GM21529 (cell line): ENCODE results near the gene CDX2.

Source experiments
- ATAC-seq: cut with Tn5 transposase; IDR thresholded peaks from one replicate; pipeline ENCODE4 v1.9.1; 2021; ENCODE audit not compliant: unreplicated experiment

CDX2 gene

DNA sequence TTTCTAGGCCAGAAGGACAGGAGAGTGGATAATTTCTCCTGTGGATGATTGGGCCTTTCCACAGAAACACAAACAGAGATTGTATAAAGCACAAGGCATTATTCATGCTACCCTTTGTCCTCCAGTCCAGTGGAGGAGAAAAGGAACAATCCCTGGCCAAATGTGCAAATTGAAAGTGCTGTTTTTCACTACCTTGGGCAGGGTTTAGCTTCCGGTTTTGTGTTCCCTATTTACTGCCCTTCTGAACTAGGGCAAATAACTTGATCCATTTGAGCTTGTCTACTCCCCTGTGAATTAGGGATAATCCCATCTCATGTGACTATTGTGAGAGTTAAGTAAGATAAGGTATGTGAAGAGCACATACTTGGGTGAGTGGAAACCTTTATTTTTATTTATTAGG is 36.0 kb downstream of the CDX2 start:
- ATAC-seq: no peak

DNA sequence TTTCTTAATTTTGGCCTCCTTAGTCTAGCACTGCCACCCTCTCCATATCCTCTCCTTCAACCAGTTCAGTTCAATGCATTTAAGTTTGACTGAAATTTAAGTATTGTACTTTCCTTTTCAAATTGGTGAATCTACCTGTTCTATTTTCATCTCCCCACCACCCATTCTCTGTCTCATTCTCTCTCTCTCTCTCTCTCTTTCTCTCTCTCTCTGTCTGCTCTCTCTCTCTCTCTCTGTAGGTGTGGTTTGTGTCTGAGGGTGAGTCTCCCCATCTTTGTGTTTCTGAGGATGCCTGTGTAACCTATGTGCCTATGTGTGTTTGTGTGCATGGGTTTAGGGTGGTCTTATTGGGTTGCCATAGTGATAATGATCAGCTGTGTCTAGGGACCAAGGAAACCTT is 39.2 kb downstream of the CDX2 start:
- ATAC-seq: no peak

DNA sequence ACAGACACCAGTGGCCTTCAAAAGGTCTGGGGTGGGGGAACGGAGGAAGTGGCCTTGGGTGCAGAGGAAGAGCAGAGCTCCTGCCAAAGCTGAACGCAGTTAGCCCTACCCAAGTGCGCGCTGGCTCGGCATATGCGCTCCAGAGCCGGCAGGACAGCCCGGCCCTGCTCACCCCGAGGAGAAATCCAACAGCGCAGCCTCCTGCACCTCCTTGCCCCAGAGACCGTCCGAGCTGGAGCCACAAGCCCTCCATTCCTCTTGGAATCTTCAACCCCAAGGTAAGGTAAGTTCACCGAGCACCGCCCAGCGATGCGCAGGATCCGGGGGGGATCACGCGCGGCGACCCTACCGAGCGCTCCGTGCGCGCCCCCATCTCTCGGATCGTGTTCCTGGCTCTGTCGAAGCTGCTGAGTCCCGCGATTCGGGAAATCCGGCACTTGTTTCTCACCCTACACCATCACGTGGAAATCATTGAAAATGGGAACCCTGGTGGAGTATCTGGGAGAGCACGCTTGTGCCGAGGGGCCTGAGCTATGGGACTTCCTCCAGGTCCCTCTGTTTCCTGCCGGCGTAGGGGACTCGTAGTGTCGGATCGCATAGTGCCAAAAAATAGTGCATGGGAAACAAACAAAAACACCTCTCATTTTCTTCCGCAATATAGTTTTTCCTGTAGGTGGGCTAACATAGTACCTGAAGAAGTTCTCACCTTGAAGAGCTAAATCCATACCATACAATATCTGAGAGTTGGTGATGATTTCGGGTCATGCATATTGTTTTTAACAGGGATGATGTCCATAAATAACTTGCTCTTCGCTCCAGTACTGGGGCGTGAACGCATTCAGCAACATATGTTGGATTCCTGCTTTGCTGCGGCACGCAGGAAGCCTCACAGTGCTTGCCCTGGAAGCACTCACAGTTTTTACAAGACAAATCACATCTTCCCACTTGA is 40.0 kb downstream of the CDX2 start:
- ATAC-seq: no peak

DNA sequence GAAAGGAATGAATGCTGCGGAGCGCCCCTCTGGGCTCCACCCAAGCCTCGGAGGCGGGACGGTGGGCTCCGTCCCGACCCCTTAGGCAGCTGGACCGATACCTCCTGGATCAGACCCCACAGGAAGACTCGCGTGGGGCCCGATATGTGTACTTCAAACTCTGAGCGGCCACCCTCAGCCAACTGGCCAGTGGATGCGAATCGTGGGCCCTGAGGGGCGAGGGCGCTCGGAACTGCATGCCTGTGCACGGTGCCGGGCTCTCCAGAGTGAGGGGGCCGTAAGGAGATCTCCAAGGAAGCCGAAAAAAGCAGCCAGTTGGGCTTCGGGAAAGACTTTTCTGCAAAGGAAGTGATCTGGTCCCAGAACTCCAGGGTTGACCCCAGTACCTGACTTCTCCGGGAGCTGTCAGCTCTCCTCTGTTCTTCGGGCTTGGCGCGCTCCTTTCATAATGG is 40.7 kb downstream of the CDX2 start:
- no peak for ATAC-seq

DNA sequence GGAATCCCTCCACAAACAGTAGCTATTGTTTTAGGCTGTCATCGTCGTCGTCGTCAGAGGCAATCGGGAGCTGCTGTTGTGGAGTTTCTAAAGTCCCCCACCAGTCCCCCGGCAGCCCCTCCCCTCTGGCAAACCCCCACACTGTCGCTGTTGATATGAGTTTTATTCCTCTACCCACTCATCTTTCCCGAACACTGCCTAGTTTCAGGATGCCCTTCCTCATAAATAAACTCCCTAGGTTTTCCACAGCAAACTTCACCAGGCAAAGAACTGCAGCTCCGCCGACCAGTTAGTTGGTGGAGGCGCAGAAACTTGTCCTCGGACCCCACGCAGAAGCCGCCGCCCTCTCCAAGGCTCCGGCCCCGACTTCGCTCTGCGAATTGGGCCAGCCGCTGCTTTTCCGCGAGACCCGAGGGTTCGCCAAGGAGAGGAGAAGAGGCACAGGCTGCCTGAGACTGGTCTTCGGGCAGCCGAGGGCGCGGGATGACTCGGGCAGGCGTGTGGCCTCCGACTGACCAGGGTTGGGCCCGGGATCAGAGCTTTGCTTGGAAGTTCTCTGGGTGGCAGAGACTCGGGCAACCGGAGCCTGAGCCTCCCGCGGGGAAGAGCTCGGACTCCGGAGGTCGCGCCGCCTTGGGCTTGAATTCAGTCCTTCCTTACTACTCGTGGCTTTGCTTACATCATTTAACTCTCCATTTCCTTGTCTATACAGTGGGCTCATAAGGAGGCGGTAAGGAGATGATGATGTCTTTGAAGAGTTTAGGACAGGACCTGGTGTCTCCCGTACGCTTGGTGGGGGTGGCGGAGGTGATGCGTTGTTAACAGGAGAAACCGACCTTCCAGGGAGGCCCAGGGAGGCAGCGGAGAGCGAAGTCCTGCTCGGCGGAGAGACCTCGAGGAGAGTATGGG is 41.4 kb downstream of the CDX2 start:
- no peak for ATAC-seq

DNA sequence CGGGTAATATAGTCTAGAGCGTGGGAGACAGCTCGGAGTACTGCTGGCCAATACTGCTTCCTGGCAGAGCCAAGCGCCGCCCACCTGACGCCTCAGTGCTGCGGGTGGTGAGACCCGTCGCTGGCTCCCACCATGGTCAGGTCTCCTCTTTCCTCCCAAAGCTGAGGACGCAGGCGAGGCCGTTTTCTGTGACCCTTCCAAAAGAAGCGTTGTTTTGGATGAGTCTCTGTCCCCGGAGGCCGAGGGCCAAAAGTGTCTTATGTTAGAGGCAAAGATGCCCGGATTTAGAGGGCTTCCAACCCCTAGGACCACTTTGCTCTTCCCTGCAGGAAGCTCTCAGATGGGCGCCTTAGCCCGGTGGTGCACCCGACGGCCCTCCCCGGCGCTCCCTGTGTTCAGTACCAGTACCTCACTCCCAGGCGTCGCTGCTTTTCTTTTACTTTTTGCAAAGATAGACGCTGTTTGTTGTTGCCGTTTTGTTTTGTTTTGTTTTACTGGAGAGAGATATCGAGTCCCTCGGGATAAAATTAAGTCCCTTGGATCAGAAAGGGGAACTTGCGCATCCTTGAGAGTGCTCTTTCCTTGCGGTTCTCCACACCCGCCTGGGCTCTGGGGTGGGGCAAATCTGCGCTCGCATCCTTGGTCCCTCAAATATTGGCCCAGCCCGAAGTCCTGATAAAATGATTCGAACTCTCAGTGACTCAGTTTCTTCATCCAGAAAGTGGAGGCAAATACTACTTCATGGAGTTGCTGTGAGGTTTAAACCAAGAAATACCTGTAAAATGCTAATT is 42.3 kb downstream of the CDX2 start:
- no peak for ATAC-seq

DNA sequence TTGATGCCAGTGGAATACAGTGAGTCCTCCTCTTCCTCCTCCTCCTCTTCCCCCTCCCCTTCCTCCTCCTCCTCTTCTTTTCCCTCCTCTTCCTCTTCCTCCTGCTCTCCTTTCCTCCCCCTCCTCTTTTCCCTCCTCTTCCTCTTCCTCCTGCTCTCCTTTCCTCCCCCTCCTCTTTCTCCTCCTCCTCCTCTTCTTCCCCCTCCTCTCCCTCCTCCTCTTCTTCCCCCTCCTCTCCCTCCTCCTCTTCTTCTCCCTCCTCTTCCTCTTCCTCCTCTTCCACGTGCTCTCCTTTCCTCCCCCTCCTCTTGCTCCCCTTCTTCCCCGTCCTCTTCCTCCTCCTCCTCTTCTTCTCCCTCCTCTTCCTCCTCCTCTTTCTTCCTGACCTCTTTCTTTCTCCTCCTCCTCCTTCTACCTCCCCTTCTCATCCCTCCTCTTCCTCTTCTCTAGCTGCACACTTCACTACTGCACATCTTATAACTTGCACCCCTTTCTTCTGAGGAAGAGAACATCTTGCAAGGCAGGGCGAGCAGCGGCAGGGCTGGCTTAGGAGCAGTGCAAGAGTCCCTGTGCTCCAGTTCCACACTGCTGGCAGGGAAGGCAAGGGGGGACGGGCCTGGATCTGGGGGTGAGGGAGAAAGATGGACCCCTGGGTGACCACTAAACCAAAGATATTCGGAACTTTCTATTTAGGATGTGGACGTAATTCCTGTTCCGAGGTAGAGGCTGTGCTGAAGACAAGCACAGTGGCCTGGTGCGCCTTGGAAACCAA is 43.7 kb downstream of the CDX2 start:
- ATAC-seq: no peak

DNA sequence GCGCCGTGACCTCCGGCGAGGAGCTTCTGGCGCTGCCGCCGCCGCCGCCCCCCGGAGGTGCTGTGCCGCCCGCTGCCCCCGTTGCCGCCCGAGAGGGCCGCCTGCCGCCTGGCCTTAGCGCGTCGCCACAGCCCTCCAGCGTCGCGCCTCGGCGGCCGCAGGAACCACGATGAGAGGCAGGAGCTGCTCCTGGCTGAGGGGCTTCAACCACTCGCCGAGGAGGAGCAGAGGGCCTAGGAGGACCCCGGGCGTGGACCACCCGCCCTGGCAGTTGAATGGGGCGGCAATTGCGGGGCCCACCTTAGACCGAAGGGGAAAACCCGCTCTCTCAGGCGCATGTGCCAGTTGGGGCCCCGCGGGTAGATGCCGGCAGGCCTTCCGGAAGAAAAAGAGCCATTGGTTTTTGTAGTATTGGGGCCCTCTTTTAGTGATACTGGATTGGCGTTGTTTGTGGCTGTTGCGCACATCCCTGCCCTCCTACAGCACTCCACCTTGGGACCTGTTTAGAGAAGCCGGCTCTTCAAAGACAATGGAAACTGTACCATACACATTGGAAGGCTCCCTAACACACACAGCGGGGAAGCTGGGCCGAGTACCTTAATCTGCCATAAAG is 44.5 kb downstream of the CDX2 start:
- ATAC-seq: no peak

DNA sequence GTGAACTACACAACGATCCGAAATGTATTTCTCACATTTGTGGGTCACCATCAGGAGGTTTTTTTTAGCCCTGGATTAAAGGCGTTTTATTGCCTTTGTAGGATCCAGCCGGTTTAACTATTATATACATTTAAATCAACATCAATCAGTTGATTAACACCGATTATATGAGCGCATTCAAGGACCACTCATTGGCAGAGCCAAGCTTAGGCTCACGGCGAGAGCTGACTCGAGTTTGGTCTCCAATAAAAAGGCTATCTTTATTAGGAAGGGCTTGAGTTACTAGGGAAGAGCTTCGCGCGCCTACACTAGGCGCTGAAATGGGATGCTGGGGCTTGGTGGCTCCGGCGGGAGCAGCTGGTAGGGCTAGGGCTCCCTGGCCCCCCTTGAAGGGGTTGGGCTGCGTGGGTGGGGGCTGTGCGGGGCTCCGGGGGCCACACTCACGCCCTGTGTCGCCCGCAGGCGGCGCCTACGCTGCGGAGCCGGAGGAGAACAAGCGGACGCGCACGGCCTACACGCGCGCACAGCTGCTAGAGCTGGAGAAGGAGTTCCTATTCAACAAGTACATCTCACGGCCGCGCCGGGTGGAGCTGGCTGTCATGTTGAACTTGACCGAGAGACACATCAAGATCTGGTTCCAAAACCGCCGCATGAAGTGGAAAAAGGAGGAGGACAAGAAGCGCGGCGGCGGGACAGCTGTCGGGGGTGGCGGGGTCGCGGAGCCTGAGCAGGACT is 45.2 kb downstream of the CDX2 start:
- no peak for ATAC-seq

DNA sequence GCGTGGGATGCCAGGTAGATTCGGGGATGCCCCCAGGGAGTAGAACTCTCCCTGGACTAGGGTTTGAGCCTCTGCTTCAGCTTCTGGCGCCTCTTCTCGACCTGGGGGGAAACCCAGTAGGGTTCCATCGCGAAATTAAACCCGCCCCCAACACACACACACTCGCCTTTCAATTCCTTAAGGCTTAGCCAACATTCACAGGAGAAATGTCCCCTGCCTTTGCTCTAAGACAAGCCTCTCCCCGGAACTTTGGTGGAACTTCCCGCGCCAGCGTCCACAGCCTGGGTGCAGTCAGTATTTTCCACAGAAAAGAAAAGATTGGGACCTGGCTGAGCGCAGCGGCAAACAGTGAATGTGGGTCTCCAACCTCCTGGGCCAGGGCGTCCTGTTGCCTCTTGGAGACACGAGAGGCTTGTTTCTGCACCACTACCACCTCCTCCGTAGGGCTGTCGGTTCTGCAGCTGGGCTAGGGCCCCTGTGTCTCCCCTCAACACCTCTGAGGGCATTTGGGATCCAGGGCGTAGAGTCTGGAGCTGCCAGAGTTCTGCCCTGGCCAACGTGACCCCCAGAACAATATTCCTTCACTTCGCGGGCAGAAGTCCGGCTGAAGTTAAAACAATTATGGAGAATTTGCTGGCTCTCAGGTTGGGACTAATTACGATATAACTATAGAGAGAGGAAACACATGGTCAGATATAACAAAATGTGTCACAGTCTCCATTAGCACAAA is 46.1 kb downstream of the CDX2 start:
- ATAC-seq: no peak

DNA sequence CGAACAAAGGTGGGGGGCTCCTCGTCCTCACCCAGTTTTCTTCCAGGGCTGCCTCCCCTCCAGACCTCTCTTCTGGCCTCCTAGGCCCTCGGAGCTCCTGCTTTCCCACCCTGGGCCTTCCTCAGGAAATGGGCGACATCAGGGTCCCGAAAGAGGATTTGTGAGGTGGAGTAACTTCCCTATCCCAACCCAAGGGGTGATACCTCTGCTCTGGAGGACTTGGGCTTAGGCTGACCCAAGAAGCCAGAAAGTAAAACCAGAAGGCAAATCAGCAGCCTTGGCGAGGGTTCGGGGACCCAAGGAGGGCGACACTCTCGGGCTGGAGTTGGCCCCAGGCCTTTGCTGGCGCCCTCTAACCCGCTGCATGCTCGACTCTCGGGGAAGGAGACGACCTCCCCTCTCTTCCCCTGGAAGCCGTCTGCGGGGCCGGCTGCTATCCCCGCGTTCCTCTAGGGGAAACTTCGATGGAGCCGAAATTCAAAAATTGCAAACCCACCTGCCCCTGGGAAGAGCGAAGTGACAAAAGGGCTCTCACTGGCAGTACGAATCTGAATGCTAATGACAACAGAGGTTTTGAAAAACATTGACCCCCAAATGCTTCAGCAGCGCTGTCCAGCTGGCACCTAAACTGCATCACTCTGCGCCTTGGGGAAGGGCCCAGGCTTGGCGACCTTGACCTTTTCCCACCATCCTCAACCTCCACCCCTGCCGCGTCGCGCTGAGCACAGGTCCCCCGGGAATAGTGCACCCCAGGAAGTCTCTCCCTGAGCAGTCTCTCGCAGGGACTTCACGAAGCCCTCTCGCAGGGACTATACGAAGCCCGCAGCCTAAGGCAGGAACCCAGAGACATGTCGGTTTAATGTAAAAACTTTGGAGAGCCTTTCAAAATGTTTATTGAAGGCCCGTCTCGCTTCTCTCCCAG is 46.9 kb downstream of the CDX2 start:
- no peak for ATAC-seq

DNA sequence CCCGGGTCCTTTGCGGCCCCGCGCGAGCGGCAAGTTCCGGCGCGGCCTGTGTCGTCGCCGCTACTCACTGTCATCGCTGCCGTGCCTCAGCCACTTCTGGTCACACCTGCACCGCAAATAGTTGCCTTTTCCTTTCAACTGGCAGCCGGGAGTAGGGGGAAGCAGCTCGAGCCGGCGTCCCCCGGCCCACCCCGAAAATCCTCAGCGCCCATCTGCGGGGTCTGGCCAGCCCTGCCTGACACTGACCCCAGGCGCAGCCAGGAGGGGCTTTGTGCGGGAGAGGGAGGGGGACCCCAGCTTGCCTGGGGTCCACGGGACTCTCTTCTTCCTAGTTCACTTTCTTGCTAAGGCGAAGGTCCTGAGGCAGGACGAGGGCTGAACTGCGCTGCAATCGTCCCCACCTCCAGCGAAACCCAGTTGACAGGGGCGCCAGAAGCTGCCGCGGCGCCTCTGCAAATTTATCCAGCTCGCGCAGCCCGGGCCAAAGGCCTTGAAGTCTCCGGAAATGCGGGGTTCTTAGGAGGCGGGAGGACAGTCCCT is 47.6 kb downstream of the CDX2 start:
- ATAC-seq: no peak

DNA sequence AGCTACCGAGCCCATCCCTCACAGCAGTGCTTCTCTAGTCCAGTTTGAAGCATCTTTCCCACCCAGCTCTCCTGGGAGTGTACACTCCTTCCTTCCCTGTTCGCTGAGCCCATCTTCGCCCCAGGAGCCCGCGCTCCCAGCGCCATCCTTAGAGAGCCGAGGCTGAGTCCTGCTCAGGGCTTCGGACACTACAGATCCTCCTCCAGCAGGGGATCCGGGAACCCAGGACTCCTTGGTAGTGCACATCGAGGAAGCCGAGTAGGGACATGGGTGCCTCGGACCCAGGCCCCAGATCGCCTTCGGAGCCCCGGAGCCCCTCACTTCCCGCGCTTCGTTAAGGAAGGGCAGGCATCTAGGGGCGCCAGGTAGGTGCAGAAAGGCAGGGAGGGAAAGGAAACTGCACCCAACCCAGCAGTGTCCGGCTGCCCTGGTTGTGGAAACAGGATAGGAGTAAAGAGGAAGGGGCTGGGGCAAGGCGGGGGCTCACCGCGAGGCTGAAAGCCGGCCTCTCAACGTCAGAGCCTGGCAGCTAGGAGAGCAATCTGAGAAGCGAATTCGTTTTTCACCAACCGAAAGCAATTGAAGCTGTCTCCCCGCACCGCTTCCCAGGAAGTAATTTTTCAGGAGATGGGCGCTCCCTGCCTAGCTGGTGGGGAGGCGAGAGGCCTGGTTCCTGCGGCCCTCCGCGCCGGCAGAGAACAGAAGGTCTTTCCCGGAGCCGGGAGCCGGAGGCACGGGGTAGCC is 48.3 kb downstream of the CDX2 start:
- no peak for ATAC-seq

DNA sequence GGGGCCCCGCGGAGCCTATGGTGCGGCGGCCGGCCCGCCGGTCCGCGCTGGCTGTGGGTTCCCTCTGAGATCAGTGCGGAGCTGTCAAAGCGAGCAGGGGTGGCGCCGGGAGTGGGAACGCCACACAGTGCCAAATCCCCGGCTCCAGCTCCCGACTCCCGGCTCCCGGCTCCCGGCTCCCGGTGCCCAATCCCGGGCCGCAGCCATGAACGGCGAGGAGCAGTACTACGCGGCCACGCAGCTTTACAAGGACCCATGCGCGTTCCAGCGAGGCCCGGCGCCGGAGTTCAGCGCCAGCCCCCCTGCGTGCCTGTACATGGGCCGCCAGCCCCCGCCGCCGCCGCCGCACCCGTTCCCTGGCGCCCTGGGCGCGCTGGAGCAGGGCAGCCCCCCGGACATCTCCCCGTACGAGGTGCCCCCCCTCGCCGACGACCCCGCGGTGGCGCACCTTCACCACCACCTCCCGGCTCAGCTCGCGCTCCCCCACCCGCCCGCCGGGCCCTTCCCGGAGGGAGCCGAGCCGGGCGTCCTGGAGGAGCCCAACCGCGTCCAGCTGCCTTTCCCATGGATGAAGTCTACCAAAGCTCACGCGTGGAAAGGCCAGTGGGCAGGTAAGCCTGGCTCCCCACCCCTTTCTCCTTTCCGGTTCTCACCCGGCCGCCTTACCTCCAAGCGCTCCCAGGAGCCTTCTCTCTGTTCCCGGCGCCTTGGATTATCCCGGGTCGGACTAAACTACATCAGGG is 49.0 kb downstream of the CDX2 start, which contains the start of gene PDX1:
PDX1 (plus strand) TSS at position 67 of the 743 bp plus-strand sequence; CDS start at position 206, 139 bp downstream.
- ATAC-seq: no peak

DNA sequence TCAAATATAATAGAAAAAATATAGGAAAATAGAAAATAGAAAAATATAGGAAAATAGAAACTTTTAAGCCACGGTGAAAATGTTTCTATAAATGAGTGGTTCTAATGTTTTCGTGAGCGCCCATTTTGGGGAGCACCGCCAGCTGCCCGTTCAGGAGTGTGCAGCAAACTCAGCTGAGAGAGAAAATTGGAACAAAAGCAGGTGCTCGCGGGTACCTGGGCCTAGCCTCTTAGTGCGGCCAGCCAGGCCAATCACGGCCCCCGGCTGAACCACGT is 49.5 kb downstream of the CDX2 start:
- no peak for ATAC-seq
